ENCODE results near the gene MFAP3L.

The MFAP3L gene

GRCh38 chr4:169941141-169941540 lies 85.1 kb downstream of the MFAP3L start:
- DNase-seq (ENCODE audit: low spot score): no peak

- DNase-seq (ENCODE audit: low spot score): no peak
These were observed 85.7 kb downstream of the MFAP3L start for GRCh38 chr4:169940460-169940859.
